H1 (cell line): ENCODE results near the gene CMTM5. TPM values are rescaled to one million over a fixed set of nuclear protein-coding genes. Genes with fewer than 3 reads are reported as not detected.

Experiments
- BACH1 ChIP-seq: IDR thresholded peaks from 2 replicates; pipeline ENCODE4 v1.6.1; 2012; ENCODE audit warnings: low read length, improper control_type of control experiment
- CHD1 ChIP-seq: IDR thresholded peaks from 2 replicates; pipeline ENCODE4 v1.6.1; 2012; ENCODE audit warnings: low read depth, low read length, improper control_type of control experiment
- CHD7 ChIP-seq: fragments of 300-600 bp; sonication (generic); IDR thresholded peaks from 2 replicates; pipeline ENCODE4 v1.7.1; 2012; ENCODE audit warnings: low read length, moderate library complexity, mild to moderate bottlenecking, inconsistent platforms; ENCODE audit not compliant: insufficient replicate concordance
- EP300 ChIP-seq, 2 experiments: IDR thresholded peaks; 1 replicate in 1 of 2; 2 replicates in 1 of 2; pipeline ENCODE4 v1.6.1; 2011 to 2012; ENCODE audit warnings: low read depth in 2 of 2, low read length in 2 of 2, mild to moderate bottlenecking in 2 of 2, borderline replicate concordance in 1 of 2, inconsistent platforms in 1 of 2, moderate library complexity in 1 of 2
- KDM5A ChIP-seq: fragments of 200-600 bp; IDR thresholded peaks from 2 replicates; pipeline ENCODE4 v1.7.1; 2012; ENCODE audit warnings: mild to moderate bottlenecking, low read length, inconsistent platforms, mixed read lengths
- POLR2A ChIP-seq, 2 experiments: IDR thresholded peaks; 1 replicate in 1 of 2; 2 replicates in 1 of 2; pipeline ENCODE4 v1.6.1; 2011; ENCODE audit warnings: low read depth in 2 of 2, low read length in 2 of 2, mild to moderate bottlenecking in 2 of 2; ENCODE audit errors: control extremely low read depth in 1 of 2
- RFX5 ChIP-seq: IDR thresholded peaks from 2 replicates; pipeline ENCODE4 v1.6.1; 2011; ENCODE audit warnings: low read depth, low read length, improper control_type of control experiment, borderline replicate concordance
- SRF ChIP-seq: IDR thresholded peaks from 2 replicates; pipeline ENCODE4 v1.6.1; 2011; ENCODE audit warnings: mild to moderate bottlenecking, low read depth, low read length, moderate library complexity
- ZNF274 ChIP-seq: IDR thresholded peaks from 2 replicates; pipeline ENCODE4 v1.7.0; 2012; ENCODE audit warnings: low read length, borderline replicate concordance; ENCODE audit errors: extremely low read depth
- polyA plus RNA-seq, 7 experiments: library from polyadenylated mRNA; depleted of rRNA in 3 of 7; stranded (reverse) in 5 of 7; unstranded in 2 of 7; fragments of >200 nt in 5 of 7; fragments of 200-250 nt in 2 of 7; gene quantifications; 1 replicate in 5 of 7; 2 replicates in 1 of 7; 4 replicates in 1 of 7; pipeline versions ENCODE4 v1.2.1 to v1.2.3, GENCODE V29; 2011 to 2013; ENCODE audit warnings: missing spikeins in 2 of 7, mixed read lengths in 2 of 7
- total RNA-seq: library from RNA; stranded (reverse); fragmentation: NEBNext Ultra II Directional; extraction: Animal tissue kit (Norgen Biotek cat#: 25700); gene quantifications from 2 replicates; pipeline ENCODE4 v1.2.1, GENCODE V29; 2021
- TF ChIP-seq, protein P1 (sequence below): IDR thresholded peaks from 2 replicates; pipeline ENCODE4 v1.6.1; 2011; ENCODE audit warnings: low read depth, mild to moderate bottlenecking, low read length; ENCODE audit not compliant: insufficient read depth

The CMTM5 gene
- total and polyA plus RNA-seq, 2 of the 8 experiments (the other 6 are each of a cell fraction or from before 2014, with no cell fraction given), result 2.1 TPM; not detected in 1

GRCh38 chr14:23361763-23362162 is 15.1 kb upstream of the CMTM5 start (continued):
- TF ChIP-seq CHD7, result no peak
- TF ChIP-seq BACH1, result no peak
- TF ChIP-seq RFX5, result no peak
- TF ChIP-seq SRF, result no peak
- TF ChIP-seq EP300 (IDR thresholded peaks at IDR 0.05; ENCODE audit: borderline replicate concordance in 1 of 2, low read depth in 2 of 2, low read length in 2 of 2), result no peak
- TF ChIP-seq, protein P1, sequence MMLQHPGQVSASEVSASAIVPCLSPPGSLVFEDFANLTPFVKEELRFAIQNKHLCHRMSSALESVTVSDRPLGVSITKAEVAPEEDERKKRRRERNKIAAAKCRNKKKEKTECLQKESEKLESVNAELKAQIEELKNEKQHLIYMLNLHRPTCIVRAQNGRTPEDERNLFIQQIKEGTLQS, result no peak
- no peak for TF ChIP-seq POLR2A (IDR thresholded peaks at IDR 0.05; ENCODE audit: control extremely low read depth in 1 of 2, low read depth in 2 of 2, low read length in 2 of 2)
- no peak for TF ChIP-seq ZNF274
- TF ChIP-seq CHD1, result no peak
- TF ChIP-seq KDM5A, result no peak
